HUES6 (cell line): ENCODE measurements around the gene RBBP4.
"Not testable (repeated sequence)": the region's sequence is repeated elsewhere in the genome, so short reads cannot be mapped to it uniquely, and the experiment has no call there.

ENCODE experiments used
- H3K27ac ChIP-seq: 2 replicates; pipeline ENCODE4 v1.7.0; 2013; ENCODE audit warnings: low read depth, mild to moderate bottlenecking, low read length, inconsistent platforms
- H3K27me3 ChIP-seq: 2 replicates; pipeline ENCODE4 v1.6.1; 2013; ENCODE audit warnings: low read length; ENCODE audit not compliant: control insufficient read depth, insufficient read depth
- H3K36me3 ChIP-seq: 2 replicates; pipeline ENCODE4 v1.6.1; 2013; ENCODE audit warnings: low read length; ENCODE audit not compliant: control insufficient read depth, insufficient read depth
- H3K4me1 ChIP-seq: 2 replicates; pipeline ENCODE4 v1.6.1; 2013; ENCODE audit warnings: low read length; ENCODE audit not compliant: control insufficient read depth, insufficient read depth
- H3K4me3 ChIP-seq: 2 replicates; pipeline ENCODE4 v1.5.1; 2013; ENCODE audit warnings: low read depth, low read length
- H3K9ac ChIP-seq: one replicate; pipeline ENCODE4 v1.6.1; 2013; ENCODE audit warnings: mild to moderate bottlenecking, low read length
- H3K9me3 ChIP-seq: 2 replicates; pipeline ENCODE4 v1.6.1; 2013; ENCODE audit warnings: low read depth, low read length; ENCODE audit not compliant: control insufficient read depth, insufficient read depth

Gene RBBP4

GRCh38 chr1:32679993-32680392 lies 29.0 kb downstream of the RBBP4 start:
- not testable (repeated sequence) for H3K27me3 ChIP-seq, H3K27ac ChIP-seq, H3K9me3 ChIP-seq, H3K4me3 ChIP-seq, H3K9ac ChIP-seq, H3K4me1 ChIP-seq
- peaks cover 95% of the 10 kb centered on the region for H3K36me3 ChIP-seq

DNA sequence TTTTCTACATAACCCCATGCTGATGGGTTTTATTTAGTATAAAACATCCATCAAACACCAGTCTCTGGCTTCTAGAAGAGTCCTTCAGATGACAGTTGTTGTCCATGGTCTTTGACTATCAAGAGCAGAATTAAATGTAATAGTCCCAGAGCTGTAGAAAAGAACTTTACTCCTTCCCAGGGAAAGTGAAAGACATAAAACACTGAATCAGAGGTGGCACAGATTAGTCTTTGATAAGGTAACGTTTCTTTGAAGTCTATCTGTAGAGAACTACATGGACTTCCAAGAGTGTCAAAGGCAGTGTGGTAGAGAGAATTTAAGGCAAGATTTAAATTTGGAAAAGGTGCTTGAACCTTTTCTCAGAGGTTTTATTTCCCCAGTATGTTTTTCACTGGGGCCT lies 29.6 kb downstream of the RBBP4 start:
- no peaks in the 10 kb centered on the region for H3K4me1 ChIP-seq

GRCh38 chr1:32681509-32681908 lies 30.5 kb downstream of the RBBP4 start:
- Histone ChIP-seq H3K9ac (no peak overlapping the region), H3K36me3 (peaks cover 96% of the 10 kb centered on the region), H3K9me3 (no peaks in the 10 kb centered on the region), H3K27ac (no peak overlapping the region), H3K4me1 (no peaks in the 10 kb centered on the region), H3K27me3 (no peaks in the 10 kb centered on the region), H3K4me3 (no peak overlapping the region)

More for the DNA sequence above, 29.6 kb downstream of the RBBP4 start:
- Histone ChIP-seq H3K9ac (no peak overlapping the region), H3K27ac (no peak overlapping the region), H3K36me3 (peaks cover 96% of the 10 kb centered on the region), H3K27me3 (no peaks in the 10 kb centered on the region), H3K4me3 (no peak overlapping the region), H3K9me3 (no peaks in the 10 kb centered on the region)

- no peak overlapping the region for H3K4me3 ChIP-seq
- H3K9me3 ChIP-seq = no peaks in the 10 kb centered on the region
- H3K27ac ChIP-seq = no peak overlapping the region
- no peaks in the 10 kb centered on the region for H3K4me1 ChIP-seq
- no peaks in the 10 kb centered on the region for H3K27me3 ChIP-seq
- H3K9ac ChIP-seq = no peak overlapping the region
- peaks cover 94% of the 10 kb centered on the region for H3K36me3 ChIP-seq
Measured at GRCh38 chr1:32681999-32682398, 31.0 kb downstream of the RBBP4 start.

- no peak overlapping the region for H3K27ac ChIP-seq
- peaks cover 82% of the 10 kb centered on the region for H3K36me3 ChIP-seq
- H3K27me3 ChIP-seq = no peaks in the 10 kb centered on the region
- H3K4me3 ChIP-seq = no peak overlapping the region
- H3K4me1 ChIP-seq = no peaks in the 10 kb centered on the region
- H3K9me3 ChIP-seq = no peaks in the 10 kb centered on the region
- H3K9ac ChIP-seq = no peak overlapping the region
Measured at GRCh38 chr1:32683397-32683796, 32.4 kb downstream of the RBBP4 start.

DNA sequence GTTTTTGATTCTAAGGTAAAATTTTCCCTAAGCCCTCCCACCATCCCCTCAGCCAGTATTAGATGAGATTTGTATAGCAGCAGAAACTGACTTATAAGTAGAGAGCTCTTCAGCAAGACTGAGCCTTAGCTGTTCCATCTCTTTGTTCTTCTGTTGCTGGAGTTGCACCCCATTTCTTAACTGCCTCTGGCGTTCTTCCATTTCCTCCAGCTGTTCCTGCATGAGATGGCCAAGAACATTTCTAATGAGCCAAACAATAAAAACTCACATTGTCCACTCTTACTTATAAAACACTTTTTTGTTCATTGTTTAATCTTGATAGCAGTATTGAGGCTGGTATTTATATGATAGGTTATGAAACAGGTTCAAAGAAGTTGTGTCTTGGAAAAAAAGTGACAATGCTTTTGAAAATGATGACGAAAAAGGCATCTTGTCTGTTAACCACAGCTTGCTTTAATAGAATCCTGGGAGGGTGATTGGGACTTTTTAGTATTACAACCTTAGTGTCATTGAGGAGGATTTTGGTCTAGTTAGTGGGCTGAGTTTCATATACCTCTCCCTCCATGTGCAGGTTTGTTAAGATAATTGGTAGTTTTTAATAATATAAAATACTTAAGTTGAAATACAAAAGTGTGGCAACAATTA lies 33.3 kb downstream of the RBBP4 start:
- Histone ChIP-seq H3K27me3 (no peaks in the 10 kb centered on the region), H3K36me3 (peaks cover 73% of the 10 kb centered on the region), H3K9ac (no peak overlapping the region), H3K9me3 (no peaks in the 10 kb centered on the region), H3K4me3 (no peak overlapping the region), H3K4me1 (no peaks in the 10 kb centered on the region), H3K27ac (no peak overlapping the region)

GRCh38 chr1:32685498-32685897 lies 34.5 kb downstream of the RBBP4 start:
- H3K27me3 ChIP-seq = no peaks in the 10 kb centered on the region
- H3K9me3 ChIP-seq = no peaks in the 10 kb centered on the region
- no peaks in the 10 kb centered on the region for H3K4me1 ChIP-seq
- no peak overlapping the region for H3K9ac ChIP-seq
- peaks cover 63% of the 10 kb centered on the region for H3K36me3 ChIP-seq
- no peak overlapping the region for H3K4me3 ChIP-seq
- H3K27ac ChIP-seq = no peak overlapping the region

DNA sequence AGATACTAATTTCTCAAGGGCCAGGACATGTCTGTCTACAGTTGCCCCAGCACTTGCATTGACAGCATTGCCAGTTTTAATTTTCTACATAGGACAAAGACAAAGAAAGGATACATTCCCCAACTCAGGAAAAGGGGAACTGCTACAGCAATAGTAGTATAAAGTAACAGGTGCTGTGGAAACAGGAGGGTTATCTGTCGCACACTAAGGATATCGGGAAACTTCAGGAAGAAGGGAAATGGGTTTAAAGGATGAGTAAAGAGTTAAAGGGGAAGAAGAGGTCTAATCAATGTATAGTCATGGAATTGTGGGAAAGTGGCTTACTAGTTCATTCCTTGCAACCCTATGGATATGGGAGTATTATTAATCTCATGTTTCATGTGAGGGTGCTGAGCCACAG lies 35.4 kb downstream of the RBBP4 start:
- H3K36me3 ChIP-seq = peaks cover 54% of the 10 kb centered on the region

DNA sequence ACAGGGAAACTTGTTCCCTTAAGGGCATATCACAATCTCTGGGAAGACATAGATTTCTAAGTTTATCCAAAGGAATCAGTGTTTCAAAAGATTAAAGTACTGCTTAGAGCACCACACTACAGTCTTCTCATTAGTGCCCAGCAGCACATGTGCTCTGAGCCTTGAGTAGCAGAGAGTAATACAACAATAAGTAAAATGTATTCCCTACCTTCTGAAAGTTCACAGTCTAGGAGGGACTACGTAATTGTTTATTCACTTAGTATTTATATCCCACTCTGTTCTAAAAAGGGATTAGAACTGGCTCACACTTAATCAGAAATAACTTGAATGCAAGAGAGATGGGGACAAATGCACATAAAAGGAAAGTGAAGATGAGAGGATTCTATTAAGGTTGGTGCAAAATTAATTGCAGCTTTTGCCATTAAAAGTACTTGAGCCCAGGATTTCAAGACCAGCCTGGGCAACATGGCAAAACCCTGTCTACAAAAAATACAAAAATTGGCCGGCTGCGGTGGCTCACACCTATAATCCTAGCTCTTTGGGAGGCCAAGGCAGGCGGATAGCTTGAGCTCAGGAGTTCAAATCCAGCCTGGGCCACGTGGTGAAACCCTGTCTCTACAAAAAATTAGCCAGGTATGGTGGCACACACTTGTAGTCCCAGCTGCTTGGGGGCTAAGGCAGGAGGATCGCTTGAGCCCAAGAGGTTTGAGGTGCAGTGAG lies 42.6 kb downstream of the RBBP4 start:
- no peak overlapping the region for H3K4me3 ChIP-seq
- no peak overlapping the region for H3K27ac ChIP-seq
- no peak overlapping the region for H3K9ac ChIP-seq

More for the DNA sequence above, 35.4 kb downstream of the RBBP4 start:
- H3K9me3 ChIP-seq = no peaks in the 10 kb centered on the region
- no peak overlapping the region for H3K4me3 ChIP-seq
- H3K27ac ChIP-seq = no peak overlapping the region
- no peak overlapping the region for H3K9ac ChIP-seq
- H3K27me3 ChIP-seq = no peaks in the 10 kb centered on the region
- H3K4me1 ChIP-seq = no peaks in the 10 kb centered on the region

DNA sequence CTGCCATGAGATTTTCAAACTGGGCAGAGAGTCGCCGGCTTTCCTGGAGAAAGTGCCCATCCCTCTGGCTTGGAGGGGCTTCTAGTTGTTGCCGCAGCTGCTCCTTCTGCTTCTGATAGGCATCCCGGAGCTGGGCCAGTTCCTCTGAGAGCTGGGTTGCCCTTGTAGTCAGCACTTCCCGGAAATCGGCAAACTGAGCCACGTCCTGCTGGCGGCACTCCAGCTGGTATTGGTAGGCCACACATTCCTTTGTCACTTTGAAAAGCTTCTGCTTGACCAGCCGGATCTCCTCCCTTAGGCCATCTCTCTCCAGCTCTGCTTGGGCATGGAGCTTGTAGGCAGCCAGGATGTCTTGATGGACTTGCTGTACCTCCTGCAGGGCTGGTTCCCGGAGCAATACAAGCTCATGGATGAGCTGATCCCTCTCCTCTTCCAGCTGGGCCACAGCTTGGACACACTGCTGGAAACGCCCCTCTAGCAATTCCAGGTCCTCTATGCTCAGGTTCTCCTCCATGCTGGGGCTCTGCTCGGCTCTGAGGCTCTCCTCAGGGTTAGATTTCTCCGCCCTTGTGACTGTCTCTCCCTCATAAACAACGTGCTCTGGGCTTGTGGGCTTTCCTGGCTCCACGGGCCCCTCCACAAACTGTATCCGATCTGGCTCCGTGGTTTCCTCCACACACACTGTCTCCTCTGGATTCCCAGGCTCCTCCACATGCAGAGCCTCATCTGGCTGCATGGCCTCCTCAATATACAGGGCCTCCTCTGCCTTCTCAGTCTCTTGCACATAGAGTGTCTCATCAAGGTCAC lies 44.3 kb downstream of the RBBP4 start:
- Histone ChIP-seq H3K27me3 (no peaks in the 10 kb centered on the region), H3K9me3 (no peaks in the 10 kb centered on the region), H3K4me3 (no peak overlapping the region), H3K9ac (no peak overlapping the region), H3K4me1 (no peaks in the 10 kb centered on the region; the same call in 1 of the 2 replicates), H3K27ac (no peak overlapping the region), H3K36me3 (no peaks in the 10 kb centered on the region)

More for the DNA sequence above, 42.6 kb downstream of the RBBP4 start:
- H3K27me3 ChIP-seq = no peaks in the 10 kb centered on the region
- H3K9me3 ChIP-seq = no peaks in the 10 kb centered on the region
- H3K4me1 ChIP-seq = no peaks in the 10 kb centered on the region; the same call in 1 of the 2 replicates
- H3K36me3 ChIP-seq = no peaks in the 10 kb centered on the region

DNA sequence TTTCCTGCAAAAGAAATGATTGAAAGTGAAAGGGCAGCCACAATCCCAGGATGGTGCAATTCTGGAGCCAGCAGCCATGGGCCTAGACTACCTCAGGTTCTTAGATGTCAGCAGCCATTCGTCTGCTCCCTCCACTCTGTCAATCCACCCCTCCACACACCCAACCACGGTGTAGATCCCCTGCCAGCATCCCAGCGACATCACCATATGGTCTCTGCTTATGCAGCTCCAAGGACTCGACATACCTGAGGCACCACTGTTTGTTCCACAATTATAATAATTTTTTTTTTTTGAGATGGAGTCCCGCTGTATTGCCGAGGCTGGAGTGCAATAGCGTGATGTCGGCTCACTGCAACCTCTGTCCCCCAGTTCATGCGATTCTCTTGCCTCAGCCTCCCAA lies 45.0 kb downstream of the RBBP4 start:
- Histone ChIP-seq H3K4me3 (no peak overlapping the region), H3K9ac (no peak overlapping the region), H3K27me3 (no peaks in the 10 kb centered on the region), H3K36me3 (no peaks in the 10 kb centered on the region), H3K4me1 (no peaks in the 10 kb centered on the region; the same call in 1 of the 2 replicates), H3K9me3 (no peaks in the 10 kb centered on the region), H3K27ac (no peak overlapping the region)
